HepG2 (cell line): ENCODE results near the gene AARS1. TPM values are rescaled to one million over a fixed set of nuclear protein-coding genes. Genes with fewer than 3 reads are reported as not detected.

Experiments used
- GTF2F1 ChIP-seq: fragments of 150-350 bp; IDR thresholded peaks from 2 replicates; pipeline ENCODE4 v1.6.1; 2014; ENCODE audit warnings: low read length
- HOXA5 ChIP-seq: sonication (generic); formaldehyde crosslinking; IDR thresholded peaks from 2 replicates; pipeline ENCODE4 v1.4.0; 2020; ENCODE audit warnings: missing genetic modification reagents
- IKZF4 ChIP-seq: sonication (generic); formaldehyde crosslinking; IDR thresholded peaks from 2 replicates; pipeline ENCODE4 v1.5.1; 2020; ENCODE audit warnings: borderline replicate concordance, mild to moderate bottlenecking, low read depth, missing genetic modification reagents; ENCODE audit errors: not compliant biosample characterization
- KAT2B ChIP-seq: fragments of 150-350 bp; IDR thresholded peaks from 2 replicates; pipeline ENCODE4 v1.6.1; 2014; ENCODE audit warnings: low read depth, low read length, borderline replicate concordance
- KDM4B ChIP-seq: sonication (generic); formaldehyde crosslinking; IDR thresholded peaks from 2 replicates; pipeline ENCODE4 v1.4.0; 2020; ENCODE audit warnings: missing genetic modification reagents
- KLF13 ChIP-seq: sonication (generic); formaldehyde crosslinking; IDR thresholded peaks from 2 replicates; pipeline ENCODE4 v1.4.0; 2020; ENCODE audit warnings: mild to moderate bottlenecking, missing genetic modification reagents
- NFIC ChIP-seq: IDR thresholded peaks from 2 replicates; pipeline ENCODE4 v1.6.1; 2012; ENCODE audit warnings: mild to moderate bottlenecking, low read length, inconsistent platforms
- NFKB2 ChIP-seq: sonication (generic); formaldehyde crosslinking; IDR thresholded peaks from 2 replicates; pipeline ENCODE4 v1.4.0; 2020; ENCODE audit warnings: missing genetic modification reagents, borderline replicate concordance
- RNF2 ChIP-seq: fragments of 450-650 bp; conservative IDR thresholded peaks from 2 replicates; pipeline ENCODE4 v1.6.1; 2016; ENCODE audit warnings: low read depth
- TCF7L2 ChIP-seq: IDR thresholded peaks from 2 replicates; pipeline ENCODE4 v1.6.1; 2011; ENCODE audit warnings: mild to moderate bottlenecking, low read depth, low read length, moderate library complexity
- ZNF256 ChIP-seq: sonication (generic); formaldehyde crosslinking; conservative IDR thresholded peaks from 2 replicates; pipeline ENCODE4 v1.4.0; 2020; ENCODE audit warnings: missing genetic modification reagents
- ZNF33A ChIP-seq: sonication (generic); formaldehyde crosslinking; IDR thresholded peaks from 2 replicates; pipeline ENCODE4 v1.5.1; 2020; ENCODE audit warnings: missing genetic modification reagents, mild to moderate bottlenecking, moderate library complexity, borderline replicate concordance
- ZNF484 ChIP-seq: sonication (generic); formaldehyde crosslinking; IDR thresholded peaks from 2 replicates; pipeline ENCODE4 v1.5.1; 2020; ENCODE audit warnings: mild to moderate bottlenecking, low read depth, missing genetic modification reagents, borderline replicate concordance
- ZNF543 ChIP-seq: sonication (generic); formaldehyde crosslinking; IDR thresholded peaks from 2 replicates; pipeline ENCODE4 v1.4.0; 2020; ENCODE audit warnings: mild to moderate bottlenecking, missing genetic modification reagents
- polyA plus RNA-seq, 8 experiments: library from polyadenylated mRNA; depleted of rRNA in 3 of 8; stranded (reverse) in 7 of 8; unstranded in 1 of 8; fragments of >200 nt; fragmentation: Illumina TruSeq in 4 of 8; extraction: Trizol in 4 of 8; gene quantifications; 2 replicates each; pipeline versions ENCODE4 v1.2.1 to v1.2.3, GENCODE V29; 2011 to 2016; ENCODE audit warnings: low read depth in 4 of 8, missing spikeins in 1 of 8, mixed read lengths in 1 of 8; ENCODE audit not compliant: insufficient read depth in 1 of 8
- total RNA-seq, 5 experiments: library from RNA; depleted of rRNA; stranded (reverse); fragments of >200 nt; fragmentation: Illumina TruSeq; extraction: Trizol; gene quantifications; 2 replicates each; pipeline ENCODE4 v1.2.3, GENCODE V29; 2016; ENCODE audit warnings: low read depth in 1 of 5
- TF ChIP-seq, protein P1 (sequence below): sonication (generic); formaldehyde crosslinking; IDR thresholded peaks from 2 replicates; pipeline ENCODE4 v1.9.0; 2021; ENCODE audit warnings: missing genetic modification reagents, borderline replicate concordance
- TF ChIP-seq, protein P2 (sequence below): sonication (generic); formaldehyde crosslinking; IDR thresholded peaks from 2 replicates; pipeline ENCODE4 v1.5.0; 2020; ENCODE audit warnings: mild to moderate bottlenecking, missing genetic modification reagents
- TF ChIP-seq, protein P3 (sequence below): sonication (generic); formaldehyde crosslinking; IDR thresholded peaks from 2 replicates; pipeline ENCODE4 v1.4.0; 2020; ENCODE audit warnings: missing genetic modification reagents
- TF ChIP-seq, protein P4 (sequence below): sonication (generic); formaldehyde crosslinking; IDR thresholded peaks from 2 replicates; pipeline ENCODE4 v1.5.0; 2020; ENCODE audit warnings: mild to moderate bottlenecking, missing genetic modification reagents
- TF ChIP-seq, protein P5 (sequence below): sonication (generic); formaldehyde crosslinking; IDR thresholded peaks from 2 replicates; pipeline ENCODE4 v1.5.0; 2020; ENCODE audit warnings: missing genetic modification reagents

Gene AARS1
- total and polyA plus RNA-seq, 2 of the 13 experiments (the other 11 are each of a cell fraction or from before 2014, with no cell fraction given): 107 to 132 TPM

DNA sequence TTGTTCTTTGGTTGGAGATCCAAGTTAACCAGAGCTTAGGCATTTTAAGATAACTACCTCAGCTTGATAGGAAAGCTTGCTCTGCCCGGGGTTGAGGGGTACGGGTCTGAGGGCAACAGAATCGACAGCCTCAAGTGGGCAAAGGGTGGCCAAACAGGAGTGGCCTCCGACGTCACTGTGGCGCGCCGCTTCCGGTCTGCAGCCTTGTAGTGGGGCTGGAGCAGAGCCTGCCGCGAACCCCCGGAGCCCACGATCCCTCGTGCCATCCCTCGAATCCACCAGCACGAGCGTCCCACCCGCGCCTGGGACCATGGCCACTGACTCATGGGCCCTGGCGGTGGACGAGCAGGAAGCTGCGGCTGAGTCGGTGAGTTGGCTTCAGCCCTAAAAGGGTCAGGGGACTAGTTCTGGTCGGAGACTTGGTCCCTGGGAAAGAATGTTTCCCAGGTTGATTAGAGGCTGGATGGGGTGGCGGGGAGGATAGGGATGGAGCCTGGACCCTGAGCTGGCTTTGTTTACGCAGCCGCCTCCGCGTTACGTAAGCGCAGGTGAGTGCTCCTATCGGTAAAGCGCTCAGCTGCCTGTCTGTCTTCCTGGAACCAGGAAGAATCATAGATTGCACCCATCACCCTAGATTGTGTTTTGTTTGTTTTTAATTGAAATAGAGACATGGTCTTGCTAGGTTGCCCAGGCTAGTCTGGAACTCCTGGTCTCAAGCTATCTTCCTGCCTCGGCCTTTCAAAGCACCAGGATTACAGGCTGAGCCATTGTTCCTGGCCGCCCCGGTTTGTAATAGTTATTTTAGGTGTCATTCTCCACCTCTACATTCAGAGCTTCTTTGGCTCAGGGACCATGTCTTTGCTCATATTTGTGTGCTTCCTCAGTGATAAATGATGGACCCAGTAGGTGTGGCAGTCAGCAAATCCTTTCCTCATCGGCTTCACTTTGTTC is 10.0 kb upstream of the AARS1 start, which contains the start of gene DDX19B (continued):
- TF ChIP-seq, protein P1, sequence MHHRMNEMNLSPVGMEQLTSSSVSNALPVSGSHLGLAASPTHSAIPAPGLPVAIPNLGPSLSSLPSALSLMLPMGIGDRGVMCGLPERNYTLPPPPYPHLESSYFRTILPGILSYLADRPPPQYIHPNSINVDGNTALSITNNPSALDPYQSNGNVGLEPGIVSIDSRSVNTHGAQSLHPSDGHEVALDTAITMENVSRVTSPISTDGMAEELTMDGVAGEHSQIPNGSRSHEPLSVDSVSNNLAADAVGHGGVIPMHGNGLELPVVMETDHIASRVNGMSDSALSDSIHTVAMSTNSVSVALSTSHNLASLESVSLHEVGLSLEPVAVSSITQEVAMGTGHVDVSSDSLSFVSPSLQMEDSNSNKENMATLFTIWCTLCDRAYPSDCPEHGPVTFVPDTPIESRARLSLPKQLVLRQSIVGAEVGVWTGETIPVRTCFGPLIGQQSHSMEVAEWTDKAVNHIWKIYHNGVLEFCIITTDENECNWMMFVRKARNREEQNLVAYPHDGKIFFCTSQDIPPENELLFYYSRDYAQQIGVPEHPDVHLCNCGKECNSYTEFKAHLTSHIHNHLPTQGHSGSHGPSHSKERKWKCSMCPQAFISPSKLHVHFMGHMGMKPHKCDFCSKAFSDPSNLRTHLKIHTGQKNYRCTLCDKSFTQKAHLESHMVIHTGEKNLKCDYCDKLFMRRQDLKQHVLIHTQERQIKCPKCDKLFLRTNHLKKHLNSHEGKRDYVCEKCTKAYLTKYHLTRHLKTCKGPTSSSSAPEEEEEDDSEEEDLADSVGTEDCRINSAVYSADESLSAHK: no peak
- TF ChIP-seq TCF7L2 (no peak), KAT2B (no peak), HOXA5 (CRISPR knock-in tag) (no peak; the same call in 1 of the 2 replicates), NFIC (no peak), IKZF4 (CRISPR knock-in tag) (peak; percentile 92), KLF13 (CRISPR knock-in tag) (peak; percentile 94; the same call in 1 of the 2 replicates), ZNF33A (no peak), ZNF256 (CRISPR knock-in tag) (no peak), NFKB2 (peak; percentile 98; the same call in 1 of the 2 replicates), ZNF484 (CRISPR knock-in tag) (no peak), ZNF543 (CRISPR knock-in tag) (peak; percentile 91), RNF2 (peak; percentile 86; the same call in 1 of the 2 replicates), GTF2F1 (no peak), KDM4B (peak; percentile 93)
- TF ChIP-seq, protein P2, sequence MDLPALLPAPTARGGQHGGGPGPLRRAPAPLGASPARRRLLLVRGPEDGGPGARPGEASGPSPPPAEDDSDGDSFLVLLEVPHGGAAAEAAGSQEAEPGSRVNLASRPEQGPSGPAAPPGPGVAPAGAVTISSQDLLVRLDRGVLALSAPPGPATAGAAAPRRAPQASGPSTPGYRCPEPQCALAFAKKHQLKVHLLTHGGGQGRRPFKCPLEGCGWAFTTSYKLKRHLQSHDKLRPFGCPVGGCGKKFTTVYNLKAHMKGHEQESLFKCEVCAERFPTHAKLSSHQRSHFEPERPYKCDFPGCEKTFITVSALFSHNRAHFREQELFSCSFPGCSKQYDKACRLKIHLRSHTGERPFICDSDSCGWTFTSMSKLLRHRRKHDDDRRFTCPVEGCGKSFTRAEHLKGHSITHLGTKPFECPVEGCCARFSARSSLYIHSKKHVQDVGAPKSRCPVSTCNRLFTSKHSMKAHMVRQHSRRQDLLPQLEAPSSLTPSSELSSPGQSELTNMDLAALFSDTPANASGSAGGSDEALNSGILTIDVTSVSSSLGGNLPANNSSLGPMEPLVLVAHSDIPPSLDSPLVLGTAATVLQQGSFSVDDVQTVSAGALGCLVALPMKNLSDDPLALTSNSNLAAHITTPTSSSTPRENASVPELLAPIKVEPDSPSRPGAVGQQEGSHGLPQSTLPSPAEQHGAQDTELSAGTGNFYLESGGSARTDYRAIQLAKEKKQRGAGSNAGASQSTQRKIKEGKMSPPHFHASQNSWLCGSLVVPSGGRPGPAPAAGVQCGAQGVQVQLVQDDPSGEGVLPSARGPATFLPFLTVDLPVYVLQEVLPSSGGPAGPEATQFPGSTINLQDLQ (CRISPR knock-in tag): no peak
- TF ChIP-seq, protein P3, sequence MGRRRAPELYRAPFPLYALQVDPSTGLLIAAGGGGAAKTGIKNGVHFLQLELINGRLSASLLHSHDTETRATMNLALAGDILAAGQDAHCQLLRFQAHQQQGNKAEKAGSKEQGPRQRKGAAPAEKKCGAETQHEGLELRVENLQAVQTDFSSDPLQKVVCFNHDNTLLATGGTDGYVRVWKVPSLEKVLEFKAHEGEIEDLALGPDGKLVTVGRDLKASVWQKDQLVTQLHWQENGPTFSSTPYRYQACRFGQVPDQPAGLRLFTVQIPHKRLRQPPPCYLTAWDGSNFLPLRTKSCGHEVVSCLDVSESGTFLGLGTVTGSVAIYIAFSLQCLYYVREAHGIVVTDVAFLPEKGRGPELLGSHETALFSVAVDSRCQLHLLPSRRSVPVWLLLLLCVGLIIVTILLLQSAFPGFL: no peak
- TF ChIP-seq, protein P4, sequence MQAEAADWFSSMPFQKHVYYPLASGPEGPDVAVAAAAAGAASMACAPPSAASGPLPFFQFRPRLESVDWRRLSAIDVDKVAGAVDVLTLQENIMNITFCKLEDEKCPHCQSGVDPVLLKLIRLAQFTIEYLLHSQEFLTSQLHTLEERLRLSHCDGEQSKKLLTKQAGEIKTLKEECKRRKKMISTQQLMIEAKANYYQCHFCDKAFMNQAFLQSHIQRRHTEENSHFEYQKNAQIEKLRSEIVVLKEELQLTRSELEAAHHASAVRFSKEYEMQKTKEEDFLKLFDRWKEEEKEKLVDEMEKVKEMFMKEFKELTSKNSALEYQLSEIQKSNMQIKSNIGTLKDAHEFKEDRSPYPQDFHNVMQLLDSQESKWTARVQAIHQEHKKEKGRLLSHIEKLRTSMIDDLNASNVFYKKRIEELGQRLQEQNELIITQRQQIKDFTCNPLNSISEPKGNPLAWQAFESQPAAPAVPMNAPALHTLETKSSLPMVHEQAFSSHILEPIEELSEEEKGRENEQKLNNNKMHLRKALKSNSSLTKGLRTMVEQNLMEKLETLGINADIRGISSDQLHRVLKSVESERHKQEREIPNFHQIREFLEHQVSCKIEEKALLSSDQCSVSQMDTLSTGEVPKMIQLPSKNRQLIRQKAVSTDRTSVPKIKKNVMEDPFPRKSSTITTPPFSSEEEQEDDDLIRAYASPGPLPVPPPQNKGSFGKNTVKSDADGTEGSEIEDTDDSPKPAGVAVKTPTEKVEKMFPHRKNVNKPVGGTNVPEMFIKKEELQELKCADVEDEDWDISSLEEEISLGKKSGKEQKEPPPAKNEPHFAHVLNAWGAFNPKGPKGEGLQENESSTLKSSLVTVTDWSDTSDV (CRISPR knock-in tag): peak; percentile 91; the same call in 1 of the 2 replicates
- TF ChIP-seq, protein P5, sequence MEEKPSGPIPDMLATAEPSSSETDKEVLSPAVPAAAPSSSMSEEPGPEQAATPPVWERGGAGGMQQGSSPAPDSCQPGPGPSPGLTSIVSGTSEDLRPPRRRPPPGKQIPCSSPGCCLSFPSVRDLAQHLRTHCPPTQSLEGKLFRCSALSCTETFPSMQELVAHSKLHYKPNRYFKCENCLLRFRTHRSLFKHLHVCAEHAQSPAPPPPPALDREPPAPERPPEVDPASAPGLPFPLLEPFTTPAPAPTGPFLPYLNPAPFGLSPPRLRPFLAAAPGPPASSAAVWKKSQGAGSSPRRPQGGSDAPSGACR (CRISPR knock-in tag): peak; percentile 100
